ENCODE results near the gene ZNF212.
"Not testable (repeated sequence)": the region's sequence is repeated elsewhere in the genome, so short reads cannot be mapped to it uniquely, and the experiment has no call there.

The ZNF212 gene

GRCh38 chr7:149224352-149224751 lies 15.1 kb upstream of the ZNF212 start:
- Mint-ChIP-seq H3K36me3 (ENCODE audit: low read depth) (peaks cover 33% of the 10 kb centered on the region), H3K4me3 (no peak overlapping the region), H3K27me3 (ENCODE audit: low read depth) (no peaks in the 10 kb centered on the region), H3K27ac (no peak overlapping the region), H3K9me3 (no peaks in the 10 kb centered on the region), H3K4me1 (no peaks in the 10 kb centered on the region)
- TF ChIP-seq, protein P1, sequence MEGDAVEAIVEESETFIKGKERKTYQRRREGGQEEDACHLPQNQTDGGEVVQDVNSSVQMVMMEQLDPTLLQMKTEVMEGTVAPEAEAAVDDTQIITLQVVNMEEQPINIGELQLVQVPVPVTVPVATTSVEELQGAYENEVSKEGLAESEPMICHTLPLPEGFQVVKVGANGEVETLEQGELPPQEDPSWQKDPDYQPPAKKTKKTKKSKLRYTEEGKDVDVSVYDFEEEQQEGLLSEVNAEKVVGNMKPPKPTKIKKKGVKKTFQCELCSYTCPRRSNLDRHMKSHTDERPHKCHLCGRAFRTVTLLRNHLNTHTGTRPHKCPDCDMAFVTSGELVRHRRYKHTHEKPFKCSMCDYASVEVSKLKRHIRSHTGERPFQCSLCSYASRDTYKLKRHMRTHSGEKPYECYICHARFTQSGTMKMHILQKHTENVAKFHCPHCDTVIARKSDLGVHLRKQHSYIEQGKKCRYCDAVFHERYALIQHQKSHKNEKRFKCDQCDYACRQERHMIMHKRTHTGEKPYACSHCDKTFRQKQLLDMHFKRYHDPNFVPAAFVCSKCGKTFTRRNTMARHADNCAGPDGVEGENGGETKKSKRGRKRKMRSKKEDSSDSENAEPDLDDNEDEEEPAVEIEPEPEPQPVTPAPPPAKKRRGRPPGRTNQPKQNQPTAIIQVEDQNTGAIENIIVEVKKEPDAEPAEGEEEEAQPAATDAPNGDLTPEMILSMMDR (IDR thresholded peaks at IDR 0.05; ENCODE audit: unreplicated experiment in 3 of 3): no peak

DNA sequence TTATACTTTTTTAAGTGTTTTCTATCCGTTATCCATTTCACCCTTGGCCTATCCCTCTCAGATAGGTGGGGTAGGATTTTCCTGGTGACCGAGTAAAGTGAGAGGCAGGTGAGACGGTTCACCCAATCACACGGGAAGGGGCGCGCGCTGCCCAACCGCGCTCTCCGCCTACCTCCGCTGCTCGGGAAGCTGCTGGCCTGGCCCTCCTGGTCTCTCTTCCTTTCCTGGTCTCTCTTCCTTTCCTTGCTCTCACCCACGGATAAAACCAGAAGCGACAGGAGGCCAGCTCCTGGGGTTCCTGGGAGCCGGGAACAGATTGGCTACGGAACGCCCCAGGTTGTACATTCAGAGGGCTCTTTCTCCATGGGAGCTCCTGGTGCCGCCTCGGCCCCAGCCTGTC lies 14.3 kb upstream of the ZNF212 start:
- Mint-ChIP-seq H3K9me3 (no peaks in the 10 kb centered on the region), H3K27ac (no peak overlapping the region), H3K36me3 (ENCODE audit: low read depth) (peaks cover 28% of the 10 kb centered on the region), H3K4me3 (no peak overlapping the region), H3K27me3 (ENCODE audit: low read depth) (no peaks in the 10 kb centered on the region), H3K4me1 (no peaks in the 10 kb centered on the region)
- TF ChIP-seq, protein P1 (IDR thresholded peaks at IDR 0.05; ENCODE audit: unreplicated experiment in 3 of 3): no peak

GRCh38 chr7:149225656-149226055 lies 13.8 kb upstream of the ZNF212 start:
- no peaks in the 10 kb centered on the region for H3K27me3 Mint-ChIP-seq (ENCODE audit: low read depth)
- no peak overlapping the region for H3K27ac Mint-ChIP-seq
- TF ChIP-seq, protein P1 (IDR thresholded peaks at IDR 0.05; ENCODE audit: unreplicated experiment in 3 of 3): no peak
- no peaks in the 10 kb centered on the region for H3K4me1 Mint-ChIP-seq
- peaks cover 28% of the 10 kb centered on the region for H3K36me3 Mint-ChIP-seq (ENCODE audit: low read depth)
- H3K4me3 Mint-ChIP-seq: no peak overlapping the region
- no peaks in the 10 kb centered on the region for H3K9me3 Mint-ChIP-seq

DNA sequence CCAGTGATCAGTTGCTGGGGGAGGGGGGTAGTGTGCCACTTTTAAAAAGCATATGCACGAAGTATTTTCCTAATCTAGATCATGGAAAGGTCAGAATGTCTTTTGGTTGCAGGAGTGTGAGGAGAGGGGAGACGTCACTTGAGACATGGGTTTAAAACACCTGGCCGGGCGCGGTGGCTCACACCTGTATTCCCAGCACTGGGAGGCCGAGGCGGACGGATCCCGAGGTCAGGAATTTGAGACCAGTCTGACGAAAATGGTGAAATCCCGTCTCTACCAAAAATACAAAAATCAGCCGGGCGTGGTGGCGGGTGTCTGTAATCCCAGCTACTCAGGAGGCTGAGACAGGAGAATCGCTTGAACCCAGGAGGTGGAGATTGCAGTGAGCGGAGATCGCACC lies 13.1 kb upstream of the ZNF212 start:
- H3K4me1 Mint-ChIP-seq; H3K4me3 Mint-ChIP-seq; H3K27me3 Mint-ChIP-seq (ENCODE audit: low read depth): not testable (repeated sequence)

DNA sequence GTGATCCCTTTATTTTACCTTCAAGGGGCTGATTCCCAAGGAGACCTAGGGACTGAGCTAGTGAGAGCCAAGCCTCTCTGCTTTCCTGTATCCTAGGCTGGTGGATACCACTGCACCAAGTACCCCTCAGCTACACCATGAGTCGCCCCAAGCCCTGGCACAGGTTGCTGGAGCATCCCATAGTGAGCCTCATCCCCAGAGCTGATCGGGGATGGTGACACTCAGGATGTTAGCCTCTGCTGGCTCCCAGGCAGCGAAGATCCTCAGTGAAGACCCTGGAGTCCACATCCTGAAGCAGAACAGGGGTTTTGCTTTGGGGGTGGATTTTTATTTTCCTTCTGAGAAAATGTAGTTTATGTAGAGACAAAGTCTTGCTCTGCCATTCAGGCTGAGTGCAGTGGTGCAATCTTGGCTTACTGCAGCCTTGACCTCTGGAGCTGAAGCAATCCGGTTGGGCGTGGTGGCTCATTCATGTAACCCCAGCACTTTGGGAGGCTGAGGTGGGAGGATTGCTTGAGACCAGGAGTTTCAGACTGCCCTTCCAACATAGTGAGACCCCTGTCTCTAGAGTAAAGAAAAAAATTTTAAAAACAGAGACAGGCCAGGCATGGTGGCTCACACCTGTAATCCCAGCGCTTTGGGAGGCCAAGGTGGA lies 12.5 kb upstream of the ZNF212 start:
- Mint-ChIP-seq H3K27ac (no peak overlapping the region), H3K9me3 (no peaks in the 10 kb centered on the region), H3K4me3 (no peak overlapping the region), H3K36me3 (ENCODE audit: low read depth) (peaks cover 17% of the 10 kb centered on the region), H3K27me3 (ENCODE audit: low read depth) (no peaks in the 10 kb centered on the region), H3K4me1 (no peaks in the 10 kb centered on the region)
- TF ChIP-seq, protein P1 (IDR thresholded peaks at IDR 0.05; ENCODE audit: unreplicated experiment in 3 of 3): no peak

More for the DNA sequence above, 13.1 kb upstream of the ZNF212 start:
- H3K9me3 Mint-ChIP-seq, H3K27ac Mint-ChIP-seq: not testable (repeated sequence)
- H3K36me3 Mint-ChIP-seq (ENCODE audit: low read depth): peaks cover 22% of the 10 kb centered on the region

GRCh38 chr7:149228831-149229471 lies 10.5 kb upstream of the ZNF212 start:
- Mint-ChIP-seq H3K27ac (no peak overlapping the region), H3K36me3 (ENCODE audit: low read depth) (peaks cover 17% of the 10 kb centered on the region), H3K4me3 (no peak overlapping the region), H3K4me1 (no peaks in the 10 kb centered on the region), H3K27me3 (ENCODE audit: low read depth) (peaks cover 1% of the 10 kb centered on the region), H3K9me3 (no peaks in the 10 kb centered on the region)
- TF ChIP-seq, protein P1 (IDR thresholded peaks at IDR 0.05; ENCODE audit: unreplicated experiment in 3 of 3): no peak

All from nephron (organoid).